GM12878 (cell line): Measurements from ENCODE around the gene CETP. TPM values are rescaled to one million over a fixed set of nuclear protein-coding genes. Genes with fewer than 3 reads are reported as not detected.
A peak's percentile ranks its signal among the peaks of the same experiment; 100 is the strongest.

ENCODE experiments used
- ATAC-seq: fragments of 200-7000 bp; cut with Tn5 transposase; 3 replicates; pipeline ENCODE4 v1.9.1; 2020; ENCODE audit warnings: mild to moderate bottlenecking, moderate library complexity
- BruUV-seq: library from RNA; stranded (reverse); fragments of 400-500 nt; replicated peaks from 2 replicates; lab custom pipeline; 2021; lab: Mats Ljungman, UMichigan
- CTCF ChIA-PET: fragments of 300-600 bp; sonication (Branson Sonifier 250); formaldehyde crosslinking; extraction: SDS; loops from one replicate; lab custom pipeline; 2021; ENCODE audit warnings: inconsistent platforms; lab: Yijun Ruan, JAX
- POLR2A ChIA-PET: fragments of 350-600 bp; formaldehyde crosslinking; extraction: SDS; loops from one replicate; lab custom pipeline; 2021; ENCODE audit warnings: inconsistent platforms; lab: Charles Lee
- RAD21 ChIA-PET: fragments of 300-600 bp; sonication (Branson Sonifier 250); formaldehyde crosslinking; loops from one replicate; lab custom pipeline; 2023; ENCODE audit warnings: antibody characterized with exemption; ENCODE audit not compliant: unreplicated experiment; lab: Charles Lee
- SMC1A ChIA-PET: fragments of 300-600 bp; sonication (Branson Sonifier 250); formaldehyde crosslinking; loops from one replicate; lab custom pipeline; 2023; ENCODE audit not compliant: unreplicated experiment, uncharacterized antibody; lab: Charles Lee
- DNase-seq: peaks from one replicate; pipeline ENCODE4 v3.0.0-alpha.2; 2011; ENCODE audit warnings: low read depth, low spot score
- FAIRE-seq: peaks from 3 replicates; lab custom pipeline; 2011; peaks lifted over from hg19 to GRCh38; lab: Jason Lieb, UNC
- H2AFZ ChIP-seq: 2 replicates; pipeline ENCODE4 v1.6.0; 2011; ENCODE audit warnings: low read depth, low read length, control low read depth; ENCODE audit not compliant: control insufficient read depth
- H3K27ac ChIP-seq: 2 replicates; pipeline ENCODE4 v1.5.1; 2011; ENCODE audit warnings: control low read depth; ENCODE audit not compliant: control insufficient read depth, insufficient read depth
- H3K27me3 ChIP-seq, 2 experiments: replicated peaks in 1 of 2; 2 replicates each; pipeline versions ENCODE4 v1.6.0 to v1.6.1; 2011; ENCODE audit warnings: low read length in 1 of 2; ENCODE audit not compliant: control insufficient read depth in 2 of 2, insufficient read depth in 2 of 2
- H3K36me3 ChIP-seq, 2 experiments: 2 replicates each; pipeline ENCODE4 v1.5.1; 2011; ENCODE audit warnings: low read length in 1 of 2; ENCODE audit not compliant: control insufficient read depth in 2 of 2, insufficient read depth in 2 of 2
- H3K4me1 ChIP-seq: 2 replicates; pipeline ENCODE4 v1.6.1; 2011; ENCODE audit warnings: mild to moderate bottlenecking, low read length, moderate library complexity, mixed read lengths; ENCODE audit not compliant: control insufficient read depth, insufficient read depth
- H3K4me2 ChIP-seq: 2 replicates; pipeline ENCODE4 v1.6.0; 2011; ENCODE audit warnings: control low read depth; ENCODE audit not compliant: control insufficient read depth, insufficient read depth
- H3K4me3 ChIP-seq: fragments of 200-600 bp; sonication (generic); 2 replicates; pipeline ENCODE4 v1.5.1; 2016
- H3K79me2 ChIP-seq: 2 replicates; pipeline ENCODE4 v1.6.0; 2011; ENCODE audit warnings: low read length; ENCODE audit not compliant: control insufficient read depth, insufficient read depth
- H3K9ac ChIP-seq: 2 replicates; pipeline ENCODE4 v1.8.0; 2011; ENCODE audit warnings: low read length, control low read depth, mixed read lengths; ENCODE audit not compliant: control insufficient read depth, insufficient read depth
- H3K9me3 ChIP-seq: replicated peaks from 3 replicates; pipeline ENCODE4 v1.5.1; 2011; ENCODE audit warnings: mild to moderate bottlenecking, low read length; ENCODE audit not compliant: control insufficient read depth, insufficient read depth
- H4K20me1 ChIP-seq: 2 replicates; pipeline ENCODE4 v1.6.0; 2011; ENCODE audit not compliant: control insufficient read depth, insufficient read depth
- BACH1 ChIP-seq: fragments of 450-650 bp; IDR thresholded peaks from 2 replicates; pipeline ENCODE4 v1.6.1; 2017; ENCODE audit warnings: mild to moderate bottlenecking, borderline replicate concordance
- CBX3 ChIP-seq: fragments of 200-600 bp; sonication (generic); IDR thresholded peaks from 2 replicates; pipeline ENCODE4 v1.6.1; 2016; ENCODE audit warnings: low read depth, borderline replicate concordance
- CBX5 ChIP-seq: sonication (generic); IDR thresholded peaks from 2 replicates; pipeline ENCODE4 v1.6.1; 2016; ENCODE audit warnings: low read depth, moderate library complexity, mild to moderate bottlenecking, inconsistent platforms
- EED ChIP-seq: sonication (generic); IDR thresholded peaks from 2 replicates; pipeline ENCODE4 v1.6.1; 2016; ENCODE audit warnings: antibody characterized with exemption, low read depth
- EP300 ChIP-seq, 2 experiments: fragments of 150-350 bp in 1 of 2; IDR thresholded peaks; 2 replicates each; pipeline ENCODE4 v1.6.1; 2011 to 2012; ENCODE audit warnings: low read depth in 2 of 2, low read length in 2 of 2, borderline replicate concordance in 1 of 2, improper control_type of control experiment in 1 of 2, inconsistent platforms in 1 of 2; ENCODE audit not compliant: control insufficient read depth in 1 of 2
- LARP7 ChIP-seq: fragments of 450-650 bp; IDR thresholded peaks from 2 replicates; pipeline ENCODE4 v1.6.1; 2017; ENCODE audit warnings: mild to moderate bottlenecking
- NFYB ChIP-seq: IDR thresholded peaks from 2 replicates; pipeline ENCODE4 v1.6.1; 2011; ENCODE audit warnings: low read depth, mild to moderate bottlenecking, low read length, improper control_type of control experiment, moderate library complexity; ENCODE audit not compliant: insufficient read depth
- NR2F1 ChIP-seq: fragments of 450-650 bp; conservative IDR thresholded peaks from 2 replicates; pipeline ENCODE4 v1.6.1; 2017; ENCODE audit warnings: mild to moderate bottlenecking
- PAX8 ChIP-seq: fragments of 450-650 bp; IDR thresholded peaks from 2 replicates; pipeline ENCODE4 v1.6.1; 2017; ENCODE audit warnings: mild to moderate bottlenecking, moderate library complexity
- PKNOX1 ChIP-seq: fragments of 450-650 bp; IDR thresholded peaks from 2 replicates; pipeline ENCODE4 v1.6.1; 2016; ENCODE audit warnings: mild to moderate bottlenecking
- POLR2A ChIP-seq: IDR thresholded peaks from 2 replicates; pipeline ENCODE4 v1.6.1; 2011; ENCODE audit warnings: low read depth, mild to moderate bottlenecking, low read length
- POLR2AphosphoS5 ChIP-seq: IDR thresholded peaks from 2 replicates; pipeline ENCODE4 v1.6.1; 2011; ENCODE audit warnings: mild to moderate bottlenecking, low read length, inconsistent platforms
- RAD51 ChIP-seq: fragments of 450-650 bp; IDR thresholded peaks from 2 replicates; pipeline ENCODE4 v1.6.1; 2016; ENCODE audit warnings: moderate library complexity, mild to moderate bottlenecking, inconsistent platforms
- RB1 ChIP-seq: fragments of 450-650 bp; formaldehyde crosslinking; IDR thresholded peaks from 2 replicates; pipeline ENCODE4 v1.6.1; 2017; ENCODE audit warnings: mild to moderate bottlenecking, borderline replicate concordance
- RFX5 ChIP-seq: IDR thresholded peaks from 2 replicates; pipeline ENCODE4 v1.6.1; 2011; ENCODE audit warnings: low read depth, low read length, improper control_type of control experiment
- RUNX3 ChIP-seq: IDR thresholded peaks from 2 replicates; pipeline ENCODE4 v1.6.1; 2012; ENCODE audit warnings: low read length, inconsistent platforms
- SMAD5 ChIP-seq: IDR thresholded peaks from 2 replicates; pipeline ENCODE4 v1.6.1; 2016; ENCODE audit warnings: antibody characterized with exemption, low read depth
- SP1 ChIP-seq: IDR thresholded peaks from one replicate; pipeline ENCODE4 v1.6.1; 2011; ENCODE audit warnings: low read depth, low read length
- TCF12 ChIP-seq: IDR thresholded peaks from 2 replicates; pipeline ENCODE4 v1.6.1; 2011; ENCODE audit warnings: low read depth, mild to moderate bottlenecking, low read length
- WRNIP1 ChIP-seq: IDR thresholded peaks from 2 replicates; pipeline ENCODE4 v1.6.1; 2011; ENCODE audit warnings: low read depth, low read length, improper control_type of control experiment, borderline replicate concordance
- WGBS: methylation state at CpG from one replicate; pipeline ENCODE4 v1.1.6; 2016; ENCODE audit warnings: low lambda C conversion rate; ENCODE audit not compliant: insufficient replicate concordance, insufficient coverage; ENCODE audit errors: missing lambda C conversion rate; 5-methylcytosine and 5-hydroxymethylcytosine counted together
- in situ Hi-C: fragments of 300-500 bp; cut with MboI; formaldehyde crosslinking; loops from 9 replicates; pipeline ENCODE4 v1.14.3; 2018; ENCODE audit warnings: mixed read lengths
- intact Hi-C: fragments of 100-400 bp; cut with micrococcal nuclease; formaldehyde crosslinking; loops from one replicate; pipeline ENCODE4 v1.14.2; 2022; ENCODE audit not compliant: unreplicated experiment
- polyA plus RNA-seq, 11 experiments: library from polyadenylated mRNA; depleted of rRNA in 4 of 11; unstranded in 6 of 11; stranded (reverse) in 5 of 11; fragments of >200 nt; fragmentation: Nextera tagmentation in 4 of 11; fragmentation: Illumina TruSeq in 1 of 11; extraction: Ambion mirVana in 4 of 11; extraction: Trizol in 1 of 11; gene quantifications; 1 replicate in 1 of 11; 2 replicates in 10 of 11; pipeline versions ENCODE4 v1.2.1 to v1.2.3, GENCODE V29; 2011 to 2016; ENCODE audit warnings: inconsistent platforms in 2 of 11, missing spikeins in 2 of 11, low read depth in 1 of 11
- total RNA-seq, 4 experiments: library from RNA; depleted of rRNA in 3 of 4; stranded (reverse); fragments of >200 nt in 3 of 4; fragmentation: Illumina TruSeq in 1 of 4; extraction: Trizol in 1 of 4; gene quantifications; 2 replicates each; pipeline versions ENCODE4 v1.2.1 to v1.2.3, GENCODE V29; 2013 to 2021
- TF ChIP-seq, protein P1 (sequence below): fragments of 450-650 bp; formaldehyde crosslinking; IDR thresholded peaks from 2 replicates; pipeline ENCODE4 v1.4.0; 2020; ENCODE audit warnings: mild to moderate bottlenecking, moderate library complexity

CETP gene
- total and polyA plus RNA-seq, 10 of the 15 experiments (the other 5 are each of a cell fraction or from before 2014, with no cell fraction given): 1.2 to 6.4 (median 2.1) TPM

DNA sequence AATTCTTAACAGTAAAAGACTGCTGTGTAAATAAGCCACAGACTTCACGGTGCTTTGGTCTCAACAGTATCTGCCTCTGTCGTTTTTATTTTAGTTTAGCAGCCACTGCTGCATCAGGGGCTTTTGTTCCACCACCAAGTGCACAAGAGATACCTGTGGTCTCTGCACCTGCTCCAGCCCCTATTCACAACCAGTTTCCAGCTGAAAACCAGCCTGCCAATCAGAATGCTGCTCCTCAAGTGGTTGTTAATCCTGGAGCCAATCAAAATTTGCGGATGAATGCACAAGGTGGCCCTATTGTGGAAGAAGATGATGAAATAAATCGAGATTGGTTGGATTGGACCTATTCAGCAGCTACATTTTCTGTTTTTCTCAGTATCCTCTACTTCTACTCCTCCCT is 21.9 kb upstream of the CETP start:
- CTCF ChIA-PET: interaction anchor here (1.1 to 2.5 kb wide), 2 partner anchors 24 to 51 kb away, joined by 4 to 8 read pairs; no protein-coding TSS in a partner anchor
- no peak for DNase-seq
- peaks cover 67% of the 10 kb centered on the region for H3K4me1 ChIP-seq
- TF ChIP-seq NR2F1: no peak
- TF ChIP-seq SP1: no peak
- no peak for TF ChIP-seq POLR2A
- TF ChIP-seq EED: no peak
- no peak for TF ChIP-seq WRNIP1
- peak; percentile 74; the same call in 1 of the 2 replicates for TF ChIP-seq NFYB
- no peak for TF ChIP-seq CBX3
- TF ChIP-seq BACH1: peak; percentile 52; the same call in 1 of the 2 replicates
- no peak for TF ChIP-seq CBX5
- no peak for TF ChIP-seq RFX5
- peak; percentile 28; the same call in 1 of the 2 replicates for TF ChIP-seq RUNX3
- TF ChIP-seq TCF12: 0 out of 2 replicates have a peak, but pooled peaks have one; percentile 12
- no peak for TF ChIP-seq LARP7
- TF ChIP-seq EP300 (IDR thresholded peaks at IDR 0.05; ENCODE audit: borderline replicate concordance in 1 of 2, control insufficient read depth in 1 of 2, low read depth in 2 of 2, low read length in 2 of 2): peak in 1 of 2 experiments; percentile 51; a peak in 1 of 4 replicates
- TF ChIP-seq PKNOX1: peak; percentile 67; the same call in 1 of the 2 replicates
- TF ChIP-seq PAX8: no peak
- TF ChIP-seq RB1: no peak
- no peak for TF ChIP-seq SMAD5
- TF ChIP-seq RAD51: no peak
- TF ChIP-seq, protein P1, sequence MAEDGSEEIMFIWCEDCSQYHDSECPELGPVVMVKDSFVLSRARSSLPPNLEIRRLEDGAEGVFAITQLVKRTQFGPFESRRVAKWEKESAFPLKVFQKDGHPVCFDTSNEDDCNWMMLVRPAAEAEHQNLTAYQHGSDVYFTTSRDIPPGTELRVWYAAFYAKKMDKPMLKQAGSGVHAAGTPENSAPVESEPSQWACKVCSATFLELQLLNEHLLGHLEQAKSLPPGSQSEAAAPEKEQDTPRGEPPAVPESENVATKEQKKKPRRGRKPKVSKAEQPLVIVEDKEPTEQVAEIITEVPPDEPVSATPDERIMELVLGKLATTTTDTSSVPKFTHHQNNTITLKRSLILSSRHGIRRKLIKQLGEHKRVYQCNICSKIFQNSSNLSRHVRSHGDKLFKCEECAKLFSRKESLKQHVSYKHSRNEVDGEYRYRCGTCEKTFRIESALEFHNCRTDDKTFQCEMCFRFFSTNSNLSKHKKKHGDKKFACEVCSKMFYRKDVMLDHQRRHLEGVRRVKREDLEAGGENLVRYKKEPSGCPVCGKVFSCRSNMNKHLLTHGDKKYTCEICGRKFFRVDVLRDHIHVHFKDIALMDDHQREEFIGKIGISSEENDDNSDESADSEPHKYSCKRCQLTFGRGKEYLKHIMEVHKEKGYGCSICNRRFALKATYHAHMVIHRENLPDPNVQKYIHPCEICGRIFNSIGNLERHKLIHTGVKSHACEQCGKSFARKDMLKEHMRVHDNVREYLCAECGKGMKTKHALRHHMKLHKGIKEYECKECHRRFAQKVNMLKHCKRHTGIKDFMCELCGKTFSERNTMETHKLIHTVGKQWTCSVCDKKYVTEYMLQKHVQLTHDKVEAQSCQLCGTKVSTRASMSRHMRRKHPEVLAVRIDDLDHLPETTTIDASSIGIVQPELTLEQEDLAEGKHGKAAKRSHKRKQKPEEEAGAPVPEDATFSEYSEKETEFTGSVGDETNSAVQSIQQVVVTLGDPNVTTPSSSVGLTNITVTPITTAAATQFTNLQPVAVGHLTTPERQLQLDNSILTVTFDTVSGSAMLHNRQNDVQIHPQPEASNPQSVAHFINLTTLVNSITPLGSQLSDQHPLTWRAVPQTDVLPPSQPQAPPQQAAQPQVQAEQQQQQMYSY: no peak
- 0 out of 2 replicates have a peak, but pooled peaks have one; percentile 4 for TF ChIP-seq POLR2AphosphoS5

More for the DNA sequence above, 21.9 kb upstream of the CETP start:
- H3K4me3 ChIP-seq: no peak overlapping the region
- in situ Hi-C loops (no loop called here), intact Hi-C loops (loop anchor here (2.0 kb wide), 1 partner anchor 69 kb away; no protein-coding TSS in a partner anchor)
- FAIRE-seq (no peak), ATAC-seq (0 out of 3 replicates have a peak, but pooled peaks have one; percentile 1)
- ChIA-PET SMC1A (interaction anchor here (0.7 to 4.6 kb wide), 6 partner anchors 12 to 68 kb away, joined by 3 to 40 read pairs (median 5); no protein-coding TSS in a partner anchor), RAD21 (interaction anchor here (0.7 to 3.3 kb wide), 6 partner anchors 9 to 71 kb away, joined by 3 to 20 read pairs (median 4); no protein-coding TSS in a partner anchor), POLR2A (interaction anchor here (2.4 to 21.1 kb wide), 3 partner anchors 10 to 24 kb away, joined by 15 to 306 read pairs (median 19); no protein-coding TSS in a partner anchor)
- peak overlapping the region; percentile 25; the same call in 1 of the 2 replicates for H3K4me2 ChIP-seq
- no peaks in the 10 kb centered on the region; the same call in 1 of the 2 replicates for H4K20me1 ChIP-seq
- H3K9ac ChIP-seq: no peak overlapping the region
- peaks cover 28% of the 10 kb centered on the region for H3K79me2 ChIP-seq
- H3K27me3 ChIP-seq: no peaks in the 10 kb centered on the region
- no peak overlapping the region for H2AFZ ChIP-seq
- H3K9me3 ChIP-seq: no peaks in the 10 kb centered on the region
- no TSS peak for BruUV-seq
- 0 out of 2 replicates have a peak overlapping the region, but pooled peaks have one; percentile 12 for H3K27ac ChIP-seq
- 25% methylated on average over 4 of the region's 4 CpGs for WGBS
- H3K36me3 ChIP-seq: peaks cover 13 to 51% of the 10 kb centered on the region in 2 experiments
